ENCODE results near the gene TXN2.

- TF ChIP-seq CTCF (IDR thresholded peaks at IDR 0.05; ENCODE audit: borderline replicate concordance, extremely low read depth, low read length, poor library complexity, severe bottlenecking): no peak
- no peak for TF ChIP-seq EZH2 (IDR thresholded peaks at IDR 0.05; ENCODE audit: borderline replicate concordance, low read depth, low read length, severe bottlenecking)
These were observed 9.7 kb upstream of the TXN2 start for GRCh38 chr22:36491155-36491554.
